Ectodermal cell (in vitro differentiated cells): ENCODE data around the gene CST3.

ENCODE experiments used
- H3K27ac ChIP-seq: 2 replicates; pipeline ENCODE4 v1.7.0; 2013; ENCODE audit warnings: mild to moderate bottlenecking, low read depth, low read length; ENCODE audit not compliant: insufficient read depth, poor library complexity, severe bottlenecking
- H3K27me3 ChIP-seq: 2 replicates; pipeline ENCODE4 v1.7.0; 2013; ENCODE audit warnings: mild to moderate bottlenecking, low read length; ENCODE audit not compliant: insufficient read depth, control insufficient read depth, poor library complexity, severe bottlenecking
- H3K36me3 ChIP-seq: one replicate; pipeline ENCODE4 v1.7.0; 2013; ENCODE audit warnings: low read length; ENCODE audit not compliant: control insufficient read depth, insufficient read depth
- H3K4me1 ChIP-seq: one replicate; pipeline ENCODE4 v1.7.0; 2013; ENCODE audit warnings: low read length; ENCODE audit not compliant: control insufficient read depth, insufficient read depth
- H3K4me3 ChIP-seq: 2 replicates; pipeline ENCODE4 v1.7.0; 2013; ENCODE audit warnings: low read depth, low read length, control low read depth; ENCODE audit not compliant: insufficient read depth
- H3K9me3 ChIP-seq: 2 replicates; pipeline ENCODE4 v1.7.0; 2013; ENCODE audit warnings: mild to moderate bottlenecking, low read length, moderate library complexity; ENCODE audit not compliant: control insufficient read depth
- WGBS, 2 experiments: methylation state at CpG; one replicate each; pipeline ENCODE4 v1.1.7; 2013; ENCODE audit warnings: missing lambda C conversion rate in 2 of 2; 5-methylcytosine and 5-hydroxymethylcytosine counted together

CST3 gene

DNA sequence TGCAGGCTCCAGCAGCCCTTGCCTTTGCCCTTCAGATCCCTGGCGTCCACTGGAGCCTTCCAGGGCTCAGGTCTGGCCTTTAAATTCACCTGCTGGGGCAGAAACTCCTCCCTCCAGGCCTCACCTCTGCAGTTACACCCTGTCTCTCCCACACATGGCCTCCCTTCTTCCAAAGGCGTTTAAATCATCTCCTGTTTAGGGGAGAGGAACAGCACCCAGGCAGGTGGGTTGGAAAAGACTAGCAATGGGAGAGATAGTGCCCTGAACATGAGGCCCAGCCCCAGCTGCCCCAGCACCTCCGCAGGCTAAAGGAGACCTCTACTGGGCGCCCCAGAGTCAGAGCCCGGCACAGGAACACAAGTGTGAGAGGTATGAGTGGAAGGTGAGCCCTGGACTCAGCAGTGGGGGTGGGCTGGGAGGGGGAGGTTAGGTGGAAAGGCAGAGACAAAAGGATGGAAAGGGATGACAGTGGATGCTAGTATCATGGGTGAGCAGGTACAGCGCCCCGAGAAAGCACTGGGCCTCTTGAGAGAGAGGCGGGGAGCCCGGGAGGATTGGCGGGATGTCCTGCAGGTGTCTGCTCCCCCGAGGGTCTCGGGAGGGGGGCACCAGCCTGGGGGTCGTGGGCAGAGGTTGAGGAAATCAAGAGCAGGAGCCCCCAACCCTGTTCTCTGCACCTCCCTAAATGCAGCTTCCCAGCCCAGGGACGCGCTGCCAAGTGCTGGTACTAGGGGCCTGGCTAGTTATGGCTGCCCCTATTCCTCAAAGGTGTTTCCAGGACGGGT, 31.7 kb downstream of the CST3 start, which contains the start of gene CST9:
Gene CST9 (minus strand): TSS at position 51 of the 785 bp plus-strand sequence. CDS start 53 bp downstream, outside the sequence.
- Histone ChIP-seq H3K27ac (no peak within 1 kb of the TSS), H3K4me3 (no peak within 1 kb of the TSS), H3K36me3 (no peaks in the 10 kb centered on the region), H3K27me3 (no peaks in the 10 kb centered on the region), H3K4me1 (peaks cover 19% of the 10 kb centered on the region), H3K9me3 (no peaks in the 10 kb centered on the region)
- 69 to 70% methylated on average over 15 to 16 of the region's 16 CpGs for WGBS, 2 experiments

GRCh38 chr20:23604306-23604705, 33.4 kb downstream of the CST3 start:
- peaks cover 17% of the 10 kb centered on the region for H3K4me1 ChIP-seq
- 96 to 100% methylated on average over 1 of the region's 1 CpG for WGBS, 2 experiments
- no peaks in the 10 kb centered on the region for H3K27me3 ChIP-seq
- H3K27ac ChIP-seq = no peak overlapping the region
- H3K4me3 ChIP-seq = no peak overlapping the region
- H3K36me3 ChIP-seq = no peaks in the 10 kb centered on the region
- no peaks in the 10 kb centered on the region for H3K9me3 ChIP-seq

GRCh38 chr20:23603321-23603720, 34.4 kb downstream of the CST3 start:
- Histone ChIP-seq H3K36me3 (no peaks in the 10 kb centered on the region), H3K9me3 (no peaks in the 10 kb centered on the region), H3K27me3 (no peaks in the 10 kb centered on the region), H3K4me3 (no peak overlapping the region), H3K4me1 (peaks cover 8% of the 10 kb centered on the region), H3K27ac (no peak overlapping the region)
- 93 to 98% methylated on average over 4 of the region's 4 CpGs for WGBS, 2 experiments

GRCh38 chr20:23602699-23603098, 35.1 kb downstream of the CST3 start:
- no peaks in the 10 kb centered on the region for H3K9me3 ChIP-seq

GRCh38 chr20:23602241-23602640, 35.5 kb downstream of the CST3 start:
- Histone ChIP-seq H3K4me3 (no peak overlapping the region), H3K27ac (no peak overlapping the region), H3K27me3 (no peaks in the 10 kb centered on the region), H3K9me3 (no peaks in the 10 kb centered on the region), H3K4me1 (peaks cover 5% of the 10 kb centered on the region), H3K36me3 (no peaks in the 10 kb centered on the region)
- 91 to 98% methylated on average over 2 of the region's 2 CpGs for WGBS, 2 experiments

More at GRCh38 chr20:23602699-23603098, 35.1 kb downstream of the CST3 start:
- no peak overlapping the region for H3K4me3 ChIP-seq
- no peaks in the 10 kb centered on the region for H3K27me3 ChIP-seq
- H3K4me1 ChIP-seq = peaks cover 5% of the 10 kb centered on the region
- no peaks in the 10 kb centered on the region for H3K36me3 ChIP-seq
- no peak overlapping the region for H3K27ac ChIP-seq
- WGBS, 2 experiments = 90% methylated on average over 6 of the region's 6 CpGs

- Histone ChIP-seq H3K4me3 (no peak overlapping the region), H3K36me3 (no peaks in the 10 kb centered on the region), H3K4me1 (no peaks in the 10 kb centered on the region), H3K27me3 (no peaks in the 10 kb centered on the region), H3K9me3 (no peaks in the 10 kb centered on the region), H3K27ac (no peak overlapping the region)
- 90 to 91% methylated on average over 4 of the region's 4 CpGs for WGBS, 2 experiments
Observed at GRCh38 chr20:23601715-23602114, 36.0 kb downstream of the CST3 start.

DNA sequence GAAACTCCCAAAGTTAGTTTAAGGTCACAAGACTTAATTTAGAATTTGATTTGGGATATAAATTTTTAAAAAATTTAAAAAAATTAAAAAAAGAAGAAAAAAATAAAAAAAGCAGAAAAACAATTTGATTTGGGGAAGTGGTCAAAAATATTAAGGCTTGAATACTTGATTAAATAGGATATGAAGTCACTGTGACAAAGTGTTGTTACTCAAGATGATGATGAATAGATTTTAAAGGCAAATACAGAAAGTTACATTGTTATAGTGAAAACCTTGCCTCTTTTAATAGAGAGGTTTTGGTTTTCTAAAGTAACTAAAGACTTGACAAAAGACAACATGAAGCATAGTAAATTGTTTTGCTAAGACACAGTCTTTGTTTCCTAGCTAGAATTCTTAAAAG, 39.3 kb downstream of the CST3 start:
- Histone ChIP-seq H3K4me1 (no peaks in the 10 kb centered on the region), H3K4me3 (no peak overlapping the region), H3K36me3 (no peaks in the 10 kb centered on the region), H3K9me3 (no peaks in the 10 kb centered on the region), H3K27ac (no peak overlapping the region), H3K27me3 (no peaks in the 10 kb centered on the region)

GRCh38 chr20:23596579-23597250, 41.0 kb downstream of the CST3 start:
- H3K36me3 ChIP-seq = no peaks in the 10 kb centered on the region
- H3K9me3 ChIP-seq = no peaks in the 10 kb centered on the region
- H3K4me3 ChIP-seq = no peak overlapping the region
- H3K4me1 ChIP-seq = no peaks in the 10 kb centered on the region
- WGBS, 2 experiments = 89 to 100% methylated on average over 1 to 2 of the region's 2 CpGs
- no peak overlapping the region for H3K27ac ChIP-seq
- no peaks in the 10 kb centered on the region for H3K27me3 ChIP-seq

DNA sequence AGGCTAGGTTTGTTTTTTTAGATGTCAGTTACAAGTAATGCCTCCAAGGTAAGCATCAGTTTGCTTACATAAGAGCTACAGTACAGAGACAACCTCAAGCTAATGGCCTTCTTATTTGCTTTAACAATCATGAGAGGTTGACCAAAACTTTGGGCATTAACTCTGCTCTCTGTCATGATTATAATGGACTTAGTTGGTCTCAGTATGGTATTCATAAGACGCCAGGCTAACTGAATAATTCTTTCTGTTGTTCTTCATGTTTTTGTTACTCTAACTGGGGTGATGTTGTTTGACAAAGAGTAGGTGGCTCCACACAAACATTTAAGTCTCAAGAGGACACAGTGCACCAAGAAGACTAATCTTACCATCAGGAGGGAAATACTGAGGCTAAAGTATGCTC, 41.8 kb downstream of the CST3 start:
- Histone ChIP-seq H3K27ac (no peak overlapping the region), H3K27me3 (no peaks in the 10 kb centered on the region), H3K9me3 (no peaks in the 10 kb centered on the region), H3K36me3 (no peaks in the 10 kb centered on the region), H3K4me3 (no peak overlapping the region), H3K4me1 (no peaks in the 10 kb centered on the region)
- WGBS, 2 experiments = 80 to 93% methylated on average over 1 of the region's 1 CpG
